ENCODE data around the gene F2. TPM values are rescaled to one million over a fixed set of nuclear protein-coding genes. Genes with fewer than 3 reads are reported as not detected.

The F2 gene
- total and polyA plus RNA-seq, 5 experiments from 2014 or later = not detected

GRCh38 chr11:46722566-46723358 lies 3.7 kb downstream of the F2 start:
- Mint-ChIP-seq H3K36me3 (no peaks in the 10 kb centered on the region), H3K9me3 (no peaks in the 10 kb centered on the region), H3K27ac (no peak overlapping the region), H3K27me3 (peaks cover 0 to 3% (median 0%) of the 10 kb centered on the region in 5 donors), H3K4me1 (peaks cover 0 to 8% (median 3%) of the 10 kb centered on the region in 4 donors), H3K4me3 (no peak overlapping the region)
- no peak for ATAC-seq
- DNase-seq = no peak
- POLR2A ChIA-PET = interaction anchor here (0.6 kb wide), 1 partner anchor 97 kb away, joined by 3 read pairs; no protein-coding TSS in a partner anchor

- Mint-ChIP-seq H3K4me1 (peaks cover 0 to 4% (median 3%) of the 10 kb centered on the region in 4 donors), H3K36me3 (no peaks in the 10 kb centered on the region), H3K27me3 (peaks cover 0 to 3% (median 0%) of the 10 kb centered on the region in 5 donors), H3K4me3 (no peak overlapping the region), H3K9me3 (no peaks in the 10 kb centered on the region), H3K27ac (no peak overlapping the region)
- POLR2A ChIA-PET = no interaction called here
- ATAC-seq = no peak
- DNase-seq = no peak
Measured at GRCh38 chr11:46723359-46723680, 4.3 kb downstream of the F2 start.

GRCh38 chr11:46724088-46724487 lies 5.1 kb downstream of the F2 start:
- peaks cover 0 to 3% (median 0%) of the 10 kb centered on the region in 5 donors for H3K27me3 Mint-ChIP-seq
- H3K4me1 Mint-ChIP-seq = no peaks in the 10 kb centered on the region
- no peak overlapping the region for H3K27ac Mint-ChIP-seq
- POLR2A ChIA-PET = no interaction called here
- no peak overlapping the region for H3K4me3 Mint-ChIP-seq
- DNase-seq (no peak), ATAC-seq (no peak)
- H3K36me3 Mint-ChIP-seq = no peaks in the 10 kb centered on the region
- no peaks in the 10 kb centered on the region for H3K9me3 Mint-ChIP-seq

GRCh38 chr11:46725338-46726205 lies 6.6 kb downstream of the F2 start:
- Mint-ChIP-seq H3K4me3 (no peak overlapping the region), H3K9me3 (no peaks in the 10 kb centered on the region), H3K36me3 (no peaks in the 10 kb centered on the region), H3K27ac (no peak overlapping the region), H3K27me3 (peaks cover 0 to 3% (median 0%) of the 10 kb centered on the region in 5 donors), H3K4me1 (no peaks in the 10 kb centered on the region)
- ATAC-seq (no peak), DNase-seq (no peak)
- POLR2A ChIA-PET = no interaction called here

GRCh38 chr11:46726206-46726862 lies 7.3 kb downstream of the F2 start:
- ATAC-seq (no peak), DNase-seq (no peak)
- H3K4me1 Mint-ChIP-seq = no peaks in the 10 kb centered on the region
- H3K4me3 Mint-ChIP-seq = no peak overlapping the region
- POLR2A ChIA-PET = no interaction called here
- H3K27me3 Mint-ChIP-seq = peaks cover 0 to 3% (median 0%) of the 10 kb centered on the region in 5 donors
- H3K36me3 Mint-ChIP-seq = no peaks in the 10 kb centered on the region
- H3K9me3 Mint-ChIP-seq = no peaks in the 10 kb centered on the region
- peak overlapping the region in 1 of 10 donors; percentile 53 for H3K27ac Mint-ChIP-seq

- no peaks in the 10 kb centered on the region for H3K4me1 Mint-ChIP-seq
- ATAC-seq (no peak), DNase-seq (no peak)
- no peaks in the 10 kb centered on the region for H3K27me3 Mint-ChIP-seq
- no peaks in the 10 kb centered on the region for H3K9me3 Mint-ChIP-seq
- POLR2A ChIA-PET = no interaction called here
- H3K4me3 Mint-ChIP-seq = no peak overlapping the region
- no peaks in the 10 kb centered on the region for H3K36me3 Mint-ChIP-seq
- H3K27ac Mint-ChIP-seq = peak overlapping the region in 1 of 10 donors; percentile 24
Measured at GRCh38 chr11:46727952-46728658, 9.1 kb downstream of the F2 start.

GRCh38 chr11:46728659-46729040 lies 9.6 kb downstream of the F2 start:
- no peaks in the 10 kb centered on the region for H3K27me3 Mint-ChIP-seq
- POLR2A ChIA-PET = no interaction called here
- H3K36me3 Mint-ChIP-seq = no peaks in the 10 kb centered on the region
- H3K4me1 Mint-ChIP-seq = no peaks in the 10 kb centered on the region
- H3K4me3 Mint-ChIP-seq = no peak overlapping the region
- DNase-seq (no peak), ATAC-seq (no peak)
- no peaks in the 10 kb centered on the region for H3K9me3 Mint-ChIP-seq
- peak overlapping the region in 1 of 10 donors; percentile 24 for H3K27ac Mint-ChIP-seq

GRCh38 chr11:46729110-46730027 lies 10.4 kb downstream of the F2 start:
- H3K27ac Mint-ChIP-seq = no peak overlapping the region
- no peaks in the 10 kb centered on the region for H3K36me3 Mint-ChIP-seq
- ATAC-seq (no peak), DNase-seq (no peak)
- no peak overlapping the region for H3K4me3 Mint-ChIP-seq
- no peaks in the 10 kb centered on the region for H3K9me3 Mint-ChIP-seq
- no peaks in the 10 kb centered on the region for H3K27me3 Mint-ChIP-seq
- POLR2A ChIA-PET = no interaction called here
- H3K4me1 Mint-ChIP-seq = no peaks in the 10 kb centered on the region

GRCh38 chr11:46731545-46731944 lies 12.5 kb downstream of the F2 start:
- Mint-ChIP-seq H3K27ac (no peak overlapping the region), H3K36me3 (no peaks in the 10 kb centered on the region), H3K4me1 (no peaks in the 10 kb centered on the region), H3K9me3 (no peaks in the 10 kb centered on the region), H3K4me3 (no peak overlapping the region), H3K27me3 (peaks cover 0 to 2% (median 0%) of the 10 kb centered on the region in 5 donors)
- no peak for ATAC-seq
- no peak for DNase-seq
- POLR2A ChIA-PET = no interaction called here

- Mint-ChIP-seq H3K4me1 (no peaks in the 10 kb centered on the region), H3K27ac (no peak overlapping the region), H3K36me3 (no peaks in the 10 kb centered on the region), H3K9me3 (no peaks in the 10 kb centered on the region), H3K4me3 (no peak overlapping the region), H3K27me3 (peaks cover 0 to 3% (median 0%) of the 10 kb centered on the region in 5 donors)
- DNase-seq = no peak
- POLR2A ChIA-PET = no interaction called here
- ATAC-seq = no peak
Measured at GRCh38 chr11:46733234-46733633, 14.2 kb downstream of the F2 start.

- POLR2A ChIA-PET = no interaction called here
- H3K27ac Mint-ChIP-seq = no peak overlapping the region
- no peaks in the 10 kb centered on the region for H3K36me3 Mint-ChIP-seq
- H3K4me3 Mint-ChIP-seq = no peak overlapping the region
- ATAC-seq (no peak), DNase-seq (no peak)
- H3K4me1 Mint-ChIP-seq = no peaks in the 10 kb centered on the region
- H3K9me3 Mint-ChIP-seq = no peaks in the 10 kb centered on the region
- peaks cover 0 to 3% (median 0%) of the 10 kb centered on the region in 5 donors for H3K27me3 Mint-ChIP-seq
Measured at GRCh38 chr11:46736146-46736545, 17.1 kb downstream of the F2 start.

- Mint-ChIP-seq H3K27me3 (peaks cover 0 to 3% (median 0%) of the 10 kb centered on the region in 5 donors), H3K4me3 (no peak overlapping the region), H3K9me3 (no peaks in the 10 kb centered on the region), H3K4me1 (no peaks in the 10 kb centered on the region), H3K27ac (no peak overlapping the region), H3K36me3 (peaks cover 0 to 4% (median 3%) of the 10 kb centered on the region in 3 donors)
- POLR2A ChIA-PET = no interaction called here
- DNase-seq (no peak), ATAC-seq (no peak)
Measured at GRCh38 chr11:46736615-46737014, 17.6 kb downstream of the F2 start.

Measured in naive thymus-derived CD8-positive, alpha-beta T cell (primary cell).